ENCODE data around the gene MYO7B. TPM values are rescaled to one million over a fixed set of nuclear protein-coding genes. Genes with fewer than 3 reads are reported as not detected.

Gene MYO7B
- total RNA-seq, 1 donor from 2014 or later = 3.0 TPM

DNA sequence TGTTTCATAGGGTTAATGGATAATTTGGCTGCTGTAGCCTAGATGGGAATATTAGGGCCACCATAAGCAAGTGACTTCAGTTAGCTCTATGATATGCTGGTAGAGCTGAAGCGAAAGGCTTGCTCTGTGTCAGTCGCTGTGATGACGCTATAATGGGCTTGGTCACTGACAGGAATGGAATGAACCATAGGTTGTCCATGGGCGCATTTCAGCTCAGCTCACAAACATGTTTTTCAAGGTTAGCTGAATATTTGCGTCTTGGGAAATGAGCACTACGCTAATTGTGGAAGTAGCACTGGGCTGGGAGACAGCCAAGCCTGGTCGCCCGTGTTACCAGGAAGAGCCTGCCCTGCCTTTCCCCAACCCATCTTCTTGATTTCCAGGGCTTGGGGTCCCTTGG lies 3.2 kb upstream of the MYO7B start:
- Mint-ChIP-seq H3K27ac (no peak overlapping the region), H3K36me3 (ENCODE audit: low read depth) (no peaks in the 10 kb centered on the region), H3K27me3 (peaks cover 5% of the 10 kb centered on the region), H3K9me3 (no peaks in the 10 kb centered on the region), H3K4me3 (no peak overlapping the region), H3K4me1 (peaks cover 2% of the 10 kb centered on the region)
- TF ChIP-seq, protein P1, sequence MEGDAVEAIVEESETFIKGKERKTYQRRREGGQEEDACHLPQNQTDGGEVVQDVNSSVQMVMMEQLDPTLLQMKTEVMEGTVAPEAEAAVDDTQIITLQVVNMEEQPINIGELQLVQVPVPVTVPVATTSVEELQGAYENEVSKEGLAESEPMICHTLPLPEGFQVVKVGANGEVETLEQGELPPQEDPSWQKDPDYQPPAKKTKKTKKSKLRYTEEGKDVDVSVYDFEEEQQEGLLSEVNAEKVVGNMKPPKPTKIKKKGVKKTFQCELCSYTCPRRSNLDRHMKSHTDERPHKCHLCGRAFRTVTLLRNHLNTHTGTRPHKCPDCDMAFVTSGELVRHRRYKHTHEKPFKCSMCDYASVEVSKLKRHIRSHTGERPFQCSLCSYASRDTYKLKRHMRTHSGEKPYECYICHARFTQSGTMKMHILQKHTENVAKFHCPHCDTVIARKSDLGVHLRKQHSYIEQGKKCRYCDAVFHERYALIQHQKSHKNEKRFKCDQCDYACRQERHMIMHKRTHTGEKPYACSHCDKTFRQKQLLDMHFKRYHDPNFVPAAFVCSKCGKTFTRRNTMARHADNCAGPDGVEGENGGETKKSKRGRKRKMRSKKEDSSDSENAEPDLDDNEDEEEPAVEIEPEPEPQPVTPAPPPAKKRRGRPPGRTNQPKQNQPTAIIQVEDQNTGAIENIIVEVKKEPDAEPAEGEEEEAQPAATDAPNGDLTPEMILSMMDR (IDR thresholded peaks at IDR 0.05) = no peak
- CTCF ChIA-PET = no interaction called here
- no peak for ATAC-seq (ENCODE audit: low read depth)
- no peak for DNase-seq
- intact Hi-C loops (cut with micrococcal nuclease) = no loop called here
- POLR2A ChIA-PET = no interaction called here

DNA sequence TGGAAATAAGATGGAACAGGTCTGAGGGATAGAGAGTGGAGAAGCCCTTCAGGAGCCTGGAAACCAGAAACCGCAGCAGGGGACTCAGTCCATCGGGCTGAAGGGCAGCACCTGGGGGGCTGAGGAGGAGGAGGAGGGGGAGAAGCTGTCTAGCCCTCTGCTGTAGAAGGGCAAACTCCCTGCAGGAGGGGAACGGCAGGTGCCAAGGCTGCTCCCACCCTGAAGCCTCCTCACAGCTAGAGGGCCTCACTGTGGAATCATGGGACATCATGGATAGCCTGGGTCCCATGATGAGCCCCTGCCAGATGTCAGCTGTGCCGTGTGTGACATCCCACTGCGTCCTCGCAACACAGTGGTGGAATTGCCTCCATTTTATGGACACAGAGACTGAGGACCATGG lies 435 bp downstream of the MYO7B start:
- Mint-ChIP-seq H3K27ac (no peak overlapping the region), H3K9me3 (no peaks in the 10 kb centered on the region), H3K36me3 (ENCODE audit: low read depth) (no peaks in the 10 kb centered on the region), H3K4me1 (no peaks in the 10 kb centered on the region), H3K4me3 (no peak overlapping the region), H3K27me3 (peaks cover 5% of the 10 kb centered on the region)
- POLR2A ChIA-PET = no interaction called here
- TF ChIP-seq, protein P1 (IDR thresholded peaks at IDR 0.05) = no peak
- CTCF ChIA-PET = no interaction called here
- DNase-seq = no peak
- intact Hi-C loops (cut with micrococcal nuclease) = no loop called here
- no peak for ATAC-seq (ENCODE audit: low read depth)

DNA sequence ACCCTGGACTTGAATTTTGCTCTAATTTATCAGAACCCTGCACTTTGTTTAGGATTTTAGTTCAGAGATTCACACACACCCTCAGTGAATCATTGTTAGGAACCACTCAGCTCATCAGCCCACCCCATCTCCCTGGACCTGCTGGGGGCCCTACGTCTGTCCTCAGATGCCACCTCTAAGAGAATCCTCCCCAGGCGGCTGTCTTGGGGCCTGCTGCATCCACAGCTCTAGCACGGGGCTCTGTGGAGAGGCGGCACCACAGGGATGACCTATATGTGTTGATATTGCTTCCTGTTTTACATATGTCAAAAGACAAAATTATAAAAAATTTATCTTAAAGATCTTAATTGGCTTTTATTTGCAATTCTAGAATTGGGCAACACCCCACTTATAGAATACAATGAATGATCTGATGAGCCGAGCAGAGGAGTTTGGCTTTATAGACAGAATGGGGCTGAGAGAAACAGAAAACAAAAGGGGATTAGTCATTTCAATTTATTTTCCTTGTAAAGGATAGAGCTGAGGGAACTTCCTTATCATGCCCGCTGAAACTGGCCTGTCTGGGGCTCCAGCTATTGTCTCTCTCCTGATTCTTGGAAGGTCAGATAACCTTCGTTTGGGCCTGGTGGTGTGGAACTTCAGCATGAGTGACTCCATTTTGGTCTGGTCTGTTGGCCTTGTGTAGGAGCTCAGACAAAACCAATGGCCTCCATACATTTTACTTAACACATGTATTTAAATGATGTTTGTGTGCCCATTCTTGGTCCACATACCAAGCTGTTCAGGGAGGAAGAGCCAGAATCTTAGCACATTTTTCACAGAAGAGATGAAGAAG lies 1.4 kb downstream of the MYO7B start:
- Mint-ChIP-seq H3K27me3 (peaks cover 6% of the 10 kb centered on the region), H3K4me3 (no peak overlapping the region), H3K9me3 (no peaks in the 10 kb centered on the region), H3K36me3 (ENCODE audit: low read depth) (no peaks in the 10 kb centered on the region), H3K27ac (no peak overlapping the region), H3K4me1 (no peaks in the 10 kb centered on the region)
- ATAC-seq (ENCODE audit: low read depth) (no peak), DNase-seq (no peak)
- POLR2A ChIA-PET = interaction anchor here (0.6 kb wide), 1 partner anchor 139 kb away, joined by 6 read pairs; no protein-coding TSS in a partner anchor
- intact Hi-C loops (cut with micrococcal nuclease) = no loop called here
- CTCF ChIA-PET = no interaction called here
- TF ChIP-seq, protein P1 (IDR thresholded peaks at IDR 0.05) = no peak

- H3K27me3 Mint-ChIP-seq = peaks cover 6% of the 10 kb centered on the region
- H3K4me3 Mint-ChIP-seq = no peak overlapping the region
- TF ChIP-seq, protein P1 (IDR thresholded peaks at IDR 0.05) = no peak
- ATAC-seq (ENCODE audit: low read depth) (no peak), DNase-seq (no peak)
- no peaks in the 10 kb centered on the region for H3K36me3 Mint-ChIP-seq (ENCODE audit: low read depth)
- intact Hi-C loops (cut with micrococcal nuclease) = no loop called here
- ChIA-PET POLR2A (interaction anchor here (0.6 kb wide), 1 partner anchor 139 kb away, joined by 6 read pairs; no protein-coding TSS in a partner anchor), CTCF (no interaction called here)
- H3K4me1 Mint-ChIP-seq = no peaks in the 10 kb centered on the region
- no peaks in the 10 kb centered on the region for H3K9me3 Mint-ChIP-seq
- H3K27ac Mint-ChIP-seq = no peak overlapping the region
Measured at GRCh38 chr2:127537644-127538043, 2.2 kb downstream of the MYO7B start.

GRCh38 chr2:127541809-127542208 lies 6.3 kb downstream of the MYO7B start:
- ChIA-PET POLR2A (interaction anchor here (0.7 kb wide), 1 partner anchor 78 kb away, joined by 3 read pairs; no protein-coding TSS in a partner anchor), CTCF (no interaction called here)
- Mint-ChIP-seq H3K4me3 (no peak overlapping the region), H3K27me3 (peaks cover 2% of the 10 kb centered on the region), H3K27ac (no peak overlapping the region), H3K36me3 (ENCODE audit: low read depth) (no peaks in the 10 kb centered on the region), H3K4me1 (no peaks in the 10 kb centered on the region), H3K9me3 (no peaks in the 10 kb centered on the region)
- ATAC-seq (ENCODE audit: low read depth) = no peak
- TF ChIP-seq, protein P1 (IDR thresholded peaks at IDR 0.05) = no peak
- intact Hi-C loops (cut with micrococcal nuclease) = no loop called here
- DNase-seq = no peak

Measured in activated B cell treated with CpG ODN at 0.5 μM for 24 hours (primary cell).